GM12878 (cell line): ENCODE data around the gene SLC7A5. TPM values are rescaled to one million over a fixed set of nuclear protein-coding genes. Genes with fewer than 3 reads are reported as not detected.

Experiments used
- BHLHE40 ChIP-seq, 2 experiments: fragments of 450-650 bp in 1 of 2; IDR thresholded peaks; 2 replicates each; pipeline ENCODE4 v1.6.1; 2011 to 2017; ENCODE audit warnings: low read depth in 2 of 2, borderline replicate concordance in 1 of 2, improper control_type of control experiment in 1 of 2, low read length in 1 of 2, mild to moderate bottlenecking in 1 of 2
- EED ChIP-seq: sonication (generic); IDR thresholded peaks from 2 replicates; pipeline ENCODE4 v1.6.1; 2016; ENCODE audit warnings: antibody characterized with exemption, low read depth
- ETV6 ChIP-seq, 2 experiments: fragments of 450-650 bp in 1 of 2; IDR thresholded peaks in 1 of 2; conservative IDR thresholded peaks in 1 of 2; 2 replicates each; pipeline ENCODE4 v1.6.1; 2014; ENCODE audit warnings: antibody characterized with exemption in 1 of 2, borderline replicate concordance in 1 of 2, low read depth in 1 of 2, mild to moderate bottlenecking in 1 of 2, moderate library complexity in 1 of 2
- FOS ChIP-seq: IDR thresholded peaks from 3 replicates; pipeline ENCODE4 v1.6.1; 2011; ENCODE audit warnings: borderline replicate concordance; ENCODE audit not compliant: insufficient read length; ENCODE audit errors: extremely low read depth
- FOXK2 ChIP-seq: fragments of 450-650 bp; IDR thresholded peaks from 2 replicates; pipeline ENCODE4 v1.6.1; 2017; ENCODE audit warnings: mild to moderate bottlenecking, moderate library complexity
- FOXM1 ChIP-seq: IDR thresholded peaks from 2 replicates; pipeline ENCODE4 v1.6.1; 2012; ENCODE audit warnings: low read depth, mild to moderate bottlenecking, inconsistent platforms, low read length, moderate library complexity
- MAX ChIP-seq: IDR thresholded peaks from 2 replicates; pipeline ENCODE4 v1.6.1; 2012; ENCODE audit warnings: low read depth, low read length, improper control_type of control experiment
- MLLT1 ChIP-seq: fragments of 450-650 bp; IDR thresholded peaks from 2 replicates; pipeline ENCODE4 v1.6.1; 2016; ENCODE audit warnings: mild to moderate bottlenecking
- NFYB ChIP-seq: IDR thresholded peaks from 2 replicates; pipeline ENCODE4 v1.6.1; 2011; ENCODE audit warnings: low read depth, mild to moderate bottlenecking, low read length, improper control_type of control experiment, moderate library complexity; ENCODE audit not compliant: insufficient read depth
- NR2F1 ChIP-seq: fragments of 450-650 bp; conservative IDR thresholded peaks from 2 replicates; pipeline ENCODE4 v1.6.1; 2017; ENCODE audit warnings: mild to moderate bottlenecking
- RUNX3 ChIP-seq: IDR thresholded peaks from 2 replicates; pipeline ENCODE4 v1.6.1; 2012; ENCODE audit warnings: low read length, inconsistent platforms
- SIX5 ChIP-seq: IDR thresholded peaks from 2 replicates; pipeline ENCODE4 v1.6.1; 2011; ENCODE audit warnings: mild to moderate bottlenecking, low read depth, low read length, moderate library complexity; ENCODE audit not compliant: severe bottlenecking
- TCF12 ChIP-seq: IDR thresholded peaks from 2 replicates; pipeline ENCODE4 v1.6.1; 2011; ENCODE audit warnings: low read depth, mild to moderate bottlenecking, low read length
- ZBTB40 ChIP-seq: fragments of 450-650 bp; IDR thresholded peaks from 2 replicates; pipeline ENCODE4 v1.6.1; 2016; ENCODE audit warnings: mild to moderate bottlenecking, moderate library complexity, borderline replicate concordance
- polyA plus RNA-seq, 11 experiments: library from polyadenylated mRNA; depleted of rRNA in 4 of 11; unstranded in 6 of 11; stranded (reverse) in 5 of 11; fragments of >200 nt; fragmentation: Nextera tagmentation in 4 of 11; fragmentation: Illumina TruSeq in 1 of 11; extraction: Ambion mirVana in 4 of 11; extraction: Trizol in 1 of 11; gene quantifications; 1 replicate in 1 of 11; 2 replicates in 10 of 11; pipeline versions ENCODE4 v1.2.1 to v1.2.3, GENCODE V29; 2011 to 2016; ENCODE audit warnings: inconsistent platforms in 2 of 11, missing spikeins in 2 of 11, low read depth in 1 of 11
- total RNA-seq, 4 experiments: library from RNA; depleted of rRNA in 3 of 4; stranded (reverse); fragments of >200 nt in 3 of 4; fragmentation: Illumina TruSeq in 1 of 4; extraction: Trizol in 1 of 4; gene quantifications; 2 replicates each; pipeline versions ENCODE4 v1.2.1 to v1.2.3, GENCODE V29; 2013 to 2021
- TF ChIP-seq, protein P1 (sequence below): IDR thresholded peaks from 2 replicates; pipeline ENCODE4 v1.6.1; 2012; ENCODE audit warnings: improper control_type of control experiment, low read depth, low read length; ENCODE audit not compliant: insufficient replicate concordance
- TF ChIP-seq, protein P2 (sequence below): IDR thresholded peaks from 2 replicates; pipeline ENCODE4 v1.6.1; 2011; ENCODE audit warnings: low read depth, mild to moderate bottlenecking, low read length, moderate library complexity, borderline replicate concordance; ENCODE audit errors: extremely low read depth

SLC7A5 gene
- total and polyA plus RNA-seq, 10 of the 15 experiments (the other 5 are each of a cell fraction or from before 2014, with no cell fraction given): 2.3 to 101 (median 35.8) TPM

- TF ChIP-seq, protein P1, sequence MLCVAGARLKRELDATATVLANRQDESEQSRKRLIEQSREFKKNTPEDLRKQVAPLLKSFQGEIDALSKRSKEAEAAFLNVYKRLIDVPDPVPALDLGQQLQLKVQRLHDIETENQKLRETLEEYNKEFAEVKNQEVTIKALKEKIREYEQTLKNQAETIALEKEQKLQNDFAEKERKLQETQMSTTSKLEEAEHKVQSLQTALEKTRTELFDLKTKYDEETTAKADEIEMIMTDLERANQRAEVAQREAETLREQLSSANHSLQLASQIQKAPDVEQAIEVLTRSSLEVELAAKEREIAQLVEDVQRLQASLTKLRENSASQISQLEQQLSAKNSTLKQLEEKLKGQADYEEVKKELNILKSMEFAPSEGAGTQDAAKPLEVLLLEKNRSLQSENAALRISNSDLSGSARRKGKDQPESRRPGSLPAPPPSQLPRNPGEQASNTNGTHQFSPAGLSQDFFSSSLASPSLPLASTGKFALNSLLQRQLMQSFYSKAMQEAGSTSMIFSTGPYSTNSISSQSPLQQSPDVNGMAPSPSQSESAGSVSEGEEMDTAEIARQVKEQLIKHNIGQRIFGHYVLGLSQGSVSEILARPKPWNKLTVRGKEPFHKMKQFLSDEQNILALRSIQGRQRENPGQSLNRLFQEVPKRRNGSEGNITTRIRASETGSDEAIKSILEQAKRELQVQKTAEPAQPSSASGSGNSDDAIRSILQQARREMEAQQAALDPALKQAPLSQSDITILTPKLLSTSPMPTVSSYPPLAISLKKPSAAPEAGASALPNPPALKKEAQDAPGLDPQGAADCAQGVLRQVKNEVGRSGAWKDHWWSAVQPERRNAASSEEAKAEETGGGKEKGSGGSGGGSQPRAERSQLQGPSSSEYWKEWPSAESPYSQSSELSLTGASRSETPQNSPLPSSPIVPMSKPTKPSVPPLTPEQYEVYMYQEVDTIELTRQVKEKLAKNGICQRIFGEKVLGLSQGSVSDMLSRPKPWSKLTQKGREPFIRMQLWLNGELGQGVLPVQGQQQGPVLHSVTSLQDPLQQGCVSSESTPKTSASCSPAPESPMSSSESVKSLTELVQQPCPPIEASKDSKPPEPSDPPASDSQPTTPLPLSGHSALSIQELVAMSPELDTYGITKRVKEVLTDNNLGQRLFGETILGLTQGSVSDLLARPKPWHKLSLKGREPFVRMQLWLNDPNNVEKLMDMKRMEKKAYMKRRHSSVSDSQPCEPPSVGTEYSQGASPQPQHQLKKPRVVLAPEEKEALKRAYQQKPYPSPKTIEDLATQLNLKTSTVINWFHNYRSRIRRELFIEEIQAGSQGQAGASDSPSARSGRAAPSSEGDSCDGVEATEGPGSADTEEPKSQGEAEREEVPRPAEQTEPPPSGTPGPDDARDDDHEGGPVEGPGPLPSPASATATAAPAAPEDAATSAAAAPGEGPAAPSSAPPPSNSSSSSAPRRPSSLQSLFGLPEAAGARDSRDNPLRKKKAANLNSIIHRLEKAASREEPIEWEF: no peak
- TF ChIP-seq MLLT1: 0 out of 2 replicates have a peak, but pooled peaks have one; percentile 9
- TF ChIP-seq ZBTB40: no peak
- TF ChIP-seq FOS: no peak
- TF ChIP-seq ETV6 (conservative IDR thresholded peaks at IDR 0.05 in 1 of 2, IDR thresholded peaks at IDR 0.05 in 1 of 2; ENCODE audit: borderline replicate concordance in 1 of 2, low read depth in 1 of 2): no peak
- no peak for TF ChIP-seq EED
- no peak for TF ChIP-seq SIX5
- TF ChIP-seq FOXM1: no peak
- TF ChIP-seq BHLHE40 (IDR thresholded peaks at IDR 0.05; ENCODE audit: borderline replicate concordance in 1 of 2, low read depth in 2 of 2, low read length in 1 of 2): peak in 1 of 2 experiments; percentile 53; a peak in 2 of 4 replicates
- 0 out of 2 replicates have a peak, but pooled peaks have one; percentile 15 for TF ChIP-seq TCF12
- no peak for TF ChIP-seq FOXK2
- peak; percentile 39; the same call in 1 of the 2 replicates for TF ChIP-seq RUNX3
- TF ChIP-seq, protein P2, sequence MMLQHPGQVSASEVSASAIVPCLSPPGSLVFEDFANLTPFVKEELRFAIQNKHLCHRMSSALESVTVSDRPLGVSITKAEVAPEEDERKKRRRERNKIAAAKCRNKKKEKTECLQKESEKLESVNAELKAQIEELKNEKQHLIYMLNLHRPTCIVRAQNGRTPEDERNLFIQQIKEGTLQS: no peak
- no peak for TF ChIP-seq NFYB
- TF ChIP-seq MAX: no peak
- peak; percentile 59; the same call in 1 of the 2 replicates for TF ChIP-seq NR2F1
These were observed 8.6 kb downstream of the SLC7A5 start (continued) for GRCh38 chr16:87860553-87861299.
